K562 (cell line): ENCODE measurements around the gene ANKRD49. TPM values are rescaled to one million over a fixed set of nuclear protein-coding genes. Genes with fewer than 3 reads are reported as not detected.
A peak's percentile ranks its signal among the peaks of the same experiment; 100 is the strongest.

Experiments used
- BRD9 ChIP-seq: fragments of 450-650 bp; IDR thresholded peaks from 2 replicates; pipeline ENCODE4 v1.6.1; 2018; ENCODE audit warnings: low read depth; ENCODE audit not compliant: partially characterized antibody
- CREM ChIP-seq: IDR thresholded peaks from 2 replicates; pipeline ENCODE4 v1.6.1; 2014; ENCODE audit warnings: antibody characterized with exemption, low read depth
- EWSR1 ChIP-seq: fragments of 450-650 bp; IDR thresholded peaks from 2 replicates; pipeline ENCODE4 v1.6.1; 2018; ENCODE audit warnings: borderline replicate concordance, mild to moderate bottlenecking, low read depth, moderate library complexity; ENCODE audit not compliant: partially characterized antibody
- KLF16 ChIP-seq: IDR thresholded peaks from 2 replicates; pipeline ENCODE4 v1.6.1; 2016; ENCODE audit warnings: antibody characterized with exemption
- KLF6 ChIP-seq: fragments of 250-450 bp; sonication (Bioruptor Pico); IDR thresholded peaks from 2 replicates; pipeline ENCODE4 v1.4.0; 2020; ENCODE audit warnings: mild to moderate bottlenecking, moderate library complexity, borderline replicate concordance
- RBM14 ChIP-seq: fragments of 200-400 bp; formaldehyde crosslinking; IDR thresholded peaks from 2 replicates; pipeline ENCODE4 v1.6.1; 2018; ENCODE audit warnings: low read depth, mild to moderate bottlenecking, low read length, moderate library complexity, borderline replicate concordance; ENCODE audit not compliant: insufficient read depth
- TGIF2 ChIP-seq: sonication (generic); formaldehyde crosslinking; IDR thresholded peaks from 2 replicates; pipeline ENCODE4 v1.8.1; 2022; ENCODE audit warnings: mild to moderate bottlenecking, missing genetic modification reagents, moderate library complexity
- ZNF197 ChIP-seq: fragments of 200-800 bp; sonication (Bioruptor generic); IDR thresholded peaks from 2 replicates; pipeline ENCODE4 v1.6.1; 2016; ENCODE audit warnings: low read depth, missing genetic modification characterization, missing compliant biosample characterization
- ZNF274 ChIP-seq: IDR thresholded peaks from 2 replicates; pipeline ENCODE4 v1.6.1; 2011; ENCODE audit warnings: low read depth, mild to moderate bottlenecking, low read length, moderate library complexity, borderline replicate concordance
- ZNF551 ChIP-seq: fragments of 250-450 bp; sonication (Bioruptor Pico); IDR thresholded peaks from 2 replicates; pipeline ENCODE4 v1.5.0; 2021; ENCODE audit warnings: mild to moderate bottlenecking, moderate library complexity
- polyA plus RNA-seq, 8 experiments: library from polyadenylated mRNA; depleted of rRNA in 4 of 8; stranded (reverse) in 5 of 8; unstranded in 3 of 8; fragments of >200 nt; fragmentation: Nextera tagmentation in 2 of 8; fragmentation: Illumina TruSeq in 1 of 8; extraction: Ambion mirVana in 2 of 8; extraction: Trizol in 1 of 8; gene quantifications; 2 replicates each; pipeline versions ENCODE4 v1.2.1 to v1.2.3, GENCODE V29; 2011 to 2014; ENCODE audit warnings: inconsistent platforms in 1 of 8, missing spikeins in 1 of 8
- total RNA-seq, 7 experiments: library from RNA; depleted of rRNA in 6 of 7; stranded (reverse); fragments of >200 nt in 6 of 7; fragmentation: Illumina TruSeq in 2 of 7; extraction: Trizol in 2 of 7; gene quantifications; 2 replicates each; pipeline versions ENCODE4 v1.2.1 to v1.2.3, GENCODE V29; 2011 to 2021; ENCODE audit warnings: low replicate concordance in 1 of 7
- TF ChIP-seq, protein P1 (sequence below): fragments of 250-450 bp; sonication (Bioruptor Pico); IDR thresholded peaks from 2 replicates; pipeline ENCODE4 v1.8.0; 2022; ENCODE audit warnings: moderate library complexity, mild to moderate bottlenecking, inconsistent platforms
- TF ChIP-seq, protein P2 (sequence below): sonication (generic); IDR thresholded peaks from 2 replicates; pipeline ENCODE4 v1.6.1; 2016
- TF ChIP-seq, protein P3 (sequence below): sonication (generic); formaldehyde crosslinking; IDR thresholded peaks from 2 replicates; pipeline ENCODE4 v1.8.1; 2022; ENCODE audit warnings: missing genetic modification reagents
- TF ChIP-seq, protein P4 (sequence below): fragments of 250-450 bp; sonication (Bioruptor Pico); IDR thresholded peaks from 2 replicates; pipeline ENCODE4 v1.9.0; 2021; ENCODE audit warnings: mild to moderate bottlenecking, inconsistent platforms
- TF ChIP-seq, protein P5 (sequence below): fragments of 250-450 bp; sonication (Bioruptor Pico); IDR thresholded peaks from 2 replicates; pipeline ENCODE4 v1.4.0; 2020; ENCODE audit warnings: borderline replicate concordance
- TF ChIP-seq, protein P6 (sequence below): IDR thresholded peaks from 2 replicates; pipeline ENCODE4 v1.6.1; 2014; ENCODE audit warnings: antibody characterized with exemption

The ANKRD49 gene
- total and polyA plus RNA-seq, 9 of the 15 experiments (the other 6 are each of a cell fraction or from before 2014, with no cell fraction given), result 13.4 to 43.5 (median 30.6) TPM

DNA sequence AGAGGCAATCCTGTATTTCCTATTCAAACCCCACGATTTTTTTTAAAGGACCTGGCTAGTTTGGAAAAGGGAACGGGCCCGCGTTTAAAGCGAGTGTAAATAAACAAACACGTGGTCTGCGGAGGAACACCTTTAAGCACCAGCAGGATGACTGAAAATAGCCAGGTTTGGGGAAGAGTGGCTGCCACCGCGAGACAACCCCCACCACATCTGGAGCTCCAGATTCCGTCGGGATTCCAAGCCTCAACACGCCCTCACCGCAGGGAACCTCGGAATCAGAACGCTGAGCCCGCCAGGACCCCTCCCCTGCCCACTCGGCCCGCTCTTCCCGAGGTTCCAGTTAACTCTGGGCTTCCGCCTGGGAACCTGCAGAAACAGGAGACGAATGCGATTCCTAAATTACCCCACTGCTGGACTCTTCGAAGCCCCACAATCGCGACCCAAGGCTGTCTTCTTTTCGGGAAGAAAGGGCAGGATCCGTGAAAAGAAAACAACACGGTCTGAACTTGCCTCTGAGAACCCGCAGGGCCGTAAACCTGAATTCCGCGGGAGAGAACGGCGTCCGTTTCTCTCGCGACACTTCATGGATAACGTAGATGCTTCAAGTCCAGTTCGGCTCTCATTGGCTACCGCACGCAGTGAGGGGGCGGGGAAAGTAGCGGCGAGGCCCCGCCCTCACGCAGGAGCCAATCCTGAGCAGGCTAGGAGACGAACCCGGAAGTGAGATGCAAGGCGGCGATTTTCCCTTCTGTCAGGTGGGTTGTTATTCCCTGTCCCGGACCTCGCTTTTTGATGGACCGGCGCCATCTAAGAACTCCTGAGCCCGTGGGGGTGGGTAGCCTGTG lies at the start of gene ANKRD49, which contains the start of gene MRE11 (continued):
- TF ChIP-seq, protein P1, sequence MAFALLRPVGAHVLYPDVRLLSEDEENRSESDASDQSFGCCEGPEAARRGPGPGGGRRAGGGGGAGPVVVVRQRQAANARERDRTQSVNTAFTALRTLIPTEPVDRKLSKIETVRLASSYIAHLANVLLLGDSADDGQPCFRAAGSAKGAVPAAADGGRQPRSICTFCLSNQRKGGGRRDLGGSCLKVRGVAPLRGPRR (CRISPR knock-in tag), result no peak
- no peak for TF ChIP-seq RBM14
- TF ChIP-seq EWSR1, result no peak
- no peak for TF ChIP-seq BRD9
- TF ChIP-seq ZNF551 (CRISPR knock-in tag), result no peak
- TF ChIP-seq, protein P2, sequence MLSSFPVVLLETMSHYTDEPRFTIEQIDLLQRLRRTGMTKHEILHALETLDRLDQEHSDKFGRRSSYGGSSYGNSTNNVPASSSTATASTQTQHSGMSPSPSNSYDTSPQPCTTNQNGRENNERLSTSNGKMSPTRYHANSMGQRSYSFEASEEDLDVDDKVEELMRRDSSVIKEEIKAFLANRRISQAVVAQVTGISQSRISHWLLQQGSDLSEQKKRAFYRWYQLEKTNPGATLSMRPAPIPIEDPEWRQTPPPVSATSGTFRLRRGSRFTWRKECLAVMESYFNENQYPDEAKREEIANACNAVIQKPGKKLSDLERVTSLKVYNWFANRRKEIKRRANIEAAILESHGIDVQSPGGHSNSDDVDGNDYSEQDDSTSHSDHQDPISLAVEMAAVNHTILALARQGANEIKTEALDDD, result no peak
- TF ChIP-seq, protein P3, sequence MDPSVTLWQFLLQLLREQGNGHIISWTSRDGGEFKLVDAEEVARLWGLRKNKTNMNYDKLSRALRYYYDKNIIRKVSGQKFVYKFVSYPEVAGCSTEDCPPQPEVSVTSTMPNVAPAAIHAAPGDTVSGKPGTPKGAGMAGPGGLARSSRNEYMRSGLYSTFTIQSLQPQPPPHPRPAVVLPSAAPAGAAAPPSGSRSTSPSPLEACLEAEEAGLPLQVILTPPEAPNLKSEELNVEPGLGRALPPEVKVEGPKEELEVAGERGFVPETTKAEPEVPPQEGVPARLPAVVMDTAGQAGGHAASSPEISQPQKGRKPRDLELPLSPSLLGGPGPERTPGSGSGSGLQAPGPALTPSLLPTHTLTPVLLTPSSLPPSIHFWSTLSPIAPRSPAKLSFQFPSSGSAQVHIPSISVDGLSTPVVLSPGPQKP (CRISPR knock-in tag), result no peak
- TF ChIP-seq, protein P4, sequence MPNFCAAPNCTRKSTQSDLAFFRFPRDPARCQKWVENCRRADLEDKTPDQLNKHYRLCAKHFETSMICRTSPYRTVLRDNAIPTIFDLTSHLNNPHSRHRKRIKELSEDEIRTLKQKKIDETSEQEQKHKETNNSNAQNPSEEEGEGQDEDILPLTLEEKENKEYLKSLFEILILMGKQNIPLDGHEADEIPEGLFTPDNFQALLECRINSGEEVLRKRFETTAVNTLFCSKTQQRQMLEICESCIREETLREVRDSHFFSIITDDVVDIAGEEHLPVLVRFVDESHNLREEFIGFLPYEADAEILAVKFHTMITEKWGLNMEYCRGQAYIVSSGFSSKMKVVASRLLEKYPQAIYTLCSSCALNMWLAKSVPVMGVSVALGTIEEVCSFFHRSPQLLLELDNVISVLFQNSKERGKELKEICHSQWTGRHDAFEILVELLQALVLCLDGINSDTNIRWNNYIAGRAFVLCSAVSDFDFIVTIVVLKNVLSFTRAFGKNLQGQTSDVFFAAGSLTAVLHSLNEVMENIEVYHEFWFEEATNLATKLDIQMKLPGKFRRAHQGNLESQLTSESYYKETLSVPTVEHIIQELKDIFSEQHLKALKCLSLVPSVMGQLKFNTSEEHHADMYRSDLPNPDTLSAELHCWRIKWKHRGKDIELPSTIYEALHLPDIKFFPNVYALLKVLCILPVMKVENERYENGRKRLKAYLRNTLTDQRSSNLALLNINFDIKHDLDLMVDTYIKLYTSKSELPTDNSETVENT, result no peak
- no peak for TF ChIP-seq ZNF197 (CRISPR knock-in tag)
- TF ChIP-seq, protein P5, sequence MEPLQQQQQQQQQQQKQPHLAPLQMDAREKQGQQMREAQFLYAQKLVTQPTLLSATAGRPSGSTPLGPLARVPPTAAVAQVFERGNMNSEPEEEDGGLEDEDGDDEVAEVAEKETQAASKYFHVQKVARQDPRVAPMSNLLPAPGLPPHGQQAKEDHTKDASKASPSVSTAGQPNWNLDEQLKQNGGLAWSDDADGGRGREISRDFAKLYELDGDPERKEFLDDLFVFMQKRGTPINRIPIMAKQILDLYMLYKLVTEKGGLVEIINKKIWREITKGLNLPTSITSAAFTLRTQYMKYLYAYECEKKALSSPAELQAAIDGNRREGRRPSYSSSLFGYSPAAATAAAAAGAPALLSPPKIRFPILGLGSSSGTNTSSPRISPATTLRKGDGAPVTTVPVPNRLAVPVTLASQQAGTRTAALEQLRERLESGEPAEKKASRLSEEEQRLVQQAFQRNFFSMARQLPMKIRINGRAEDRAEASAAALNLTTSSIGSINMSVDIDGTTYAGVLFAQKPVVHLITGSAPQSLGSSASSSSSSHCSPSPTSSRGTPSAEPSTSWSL, result no peak
- TF ChIP-seq CREM, result peak; percentile 69
- TF ChIP-seq KLF16, result no peak
- TF ChIP-seq KLF6 (CRISPR knock-in tag), result no peak
- TF ChIP-seq ZNF274, result no peak
- TF ChIP-seq TGIF2 (CRISPR knock-in tag), result no peak
- TF ChIP-seq, protein P6, sequence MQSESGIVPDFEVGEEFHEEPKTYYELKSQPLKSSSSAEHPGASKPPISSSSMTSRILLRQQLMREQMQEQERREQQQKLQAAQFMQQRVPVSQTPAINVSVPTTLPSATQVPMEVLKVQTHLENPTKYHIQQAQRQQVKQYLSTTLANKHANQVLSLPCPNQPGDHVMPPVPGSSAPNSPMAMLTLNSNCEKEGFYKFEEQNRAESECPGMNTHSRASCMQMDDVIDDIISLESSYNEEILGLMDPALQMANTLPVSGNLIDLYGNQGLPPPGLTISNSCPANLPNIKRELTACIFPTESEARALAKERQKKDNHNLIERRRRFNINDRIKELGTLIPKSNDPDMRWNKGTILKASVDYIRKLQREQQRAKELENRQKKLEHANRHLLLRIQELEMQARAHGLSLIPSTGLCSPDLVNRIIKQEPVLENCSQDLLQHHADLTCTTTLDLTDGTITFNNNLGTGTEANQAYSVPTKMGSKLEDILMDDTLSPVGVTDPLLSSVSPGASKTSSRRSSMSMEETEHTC, result no peak
